Brain microvascular endothelial cell (primary cell): ENCODE data around the gene ZMYM4.

ENCODE experiments used
- DNase-seq: peaks from one replicate; pipeline ENCODE4 v3.0.0-alpha.2; 2020
- H3K27ac ChIP-seq: fragments of 250-450 bp; sonication (Bioruptor Pico); 2 replicates; pipeline ENCODE4 v1.5.1; 2020; ENCODE audit warnings: mild to moderate bottlenecking, moderate library complexity
- H3K27me3 ChIP-seq: fragments of 250-450 bp; sonication (Bioruptor Pico); replicated peaks from 2 replicates; pipeline ENCODE4 v1.5.1; 2020; ENCODE audit warnings: mild to moderate bottlenecking
- H3K36me3 ChIP-seq: fragments of 250-450 bp; sonication (Bioruptor Pico); replicated peaks from 2 replicates; pipeline ENCODE4 v1.5.1; 2020; ENCODE audit warnings: mild to moderate bottlenecking
- H3K4me3 ChIP-seq: 2 replicates; pipeline ENCODE4 v1.5.1; 2011; ENCODE audit warnings: low read depth, mild to moderate bottlenecking, control low read depth, low read length, moderate library complexity
- in situ Hi-C: cut with HindIII; loops from 2 replicates; pipeline ENCODE4 v1.10.0; 2017; ENCODE audit warnings: low sequenced_read_pairs, low pct_ligation_motif_present
- TF ChIP-seq, protein P1 (sequence below): IDR thresholded peaks from 2 replicates; pipeline ENCODE4 v1.5.1; 2011; ENCODE audit warnings: low read depth, mild to moderate bottlenecking, moderate library complexity, low read length, control low read depth, inconsistent platforms; ENCODE audit errors: missing control alignments

The ZMYM4 gene

DNA sequence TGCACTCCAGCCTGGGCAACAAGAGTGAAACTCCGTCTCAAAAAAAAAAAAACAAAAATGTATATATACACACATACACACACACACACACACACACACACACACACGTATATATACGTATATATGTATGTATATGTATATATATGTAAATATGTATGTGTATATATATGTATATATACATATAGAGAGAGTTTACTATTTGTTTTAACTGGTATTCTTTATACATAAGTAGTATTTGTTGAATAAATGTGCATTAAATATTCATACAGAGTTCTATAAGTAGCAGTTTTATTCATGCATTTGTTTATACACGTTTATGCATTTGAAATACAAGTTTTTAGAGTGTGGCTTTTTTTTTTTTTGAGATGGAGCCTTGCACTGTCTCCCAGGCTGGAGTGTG lies 113.6 kb downstream of the ZMYM4 start:
- DNase-seq = no peak
- TF ChIP-seq, protein P1, sequence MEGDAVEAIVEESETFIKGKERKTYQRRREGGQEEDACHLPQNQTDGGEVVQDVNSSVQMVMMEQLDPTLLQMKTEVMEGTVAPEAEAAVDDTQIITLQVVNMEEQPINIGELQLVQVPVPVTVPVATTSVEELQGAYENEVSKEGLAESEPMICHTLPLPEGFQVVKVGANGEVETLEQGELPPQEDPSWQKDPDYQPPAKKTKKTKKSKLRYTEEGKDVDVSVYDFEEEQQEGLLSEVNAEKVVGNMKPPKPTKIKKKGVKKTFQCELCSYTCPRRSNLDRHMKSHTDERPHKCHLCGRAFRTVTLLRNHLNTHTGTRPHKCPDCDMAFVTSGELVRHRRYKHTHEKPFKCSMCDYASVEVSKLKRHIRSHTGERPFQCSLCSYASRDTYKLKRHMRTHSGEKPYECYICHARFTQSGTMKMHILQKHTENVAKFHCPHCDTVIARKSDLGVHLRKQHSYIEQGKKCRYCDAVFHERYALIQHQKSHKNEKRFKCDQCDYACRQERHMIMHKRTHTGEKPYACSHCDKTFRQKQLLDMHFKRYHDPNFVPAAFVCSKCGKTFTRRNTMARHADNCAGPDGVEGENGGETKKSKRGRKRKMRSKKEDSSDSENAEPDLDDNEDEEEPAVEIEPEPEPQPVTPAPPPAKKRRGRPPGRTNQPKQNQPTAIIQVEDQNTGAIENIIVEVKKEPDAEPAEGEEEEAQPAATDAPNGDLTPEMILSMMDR = no peak
- H3K4me3 ChIP-seq = no peak overlapping the region
- peaks cover 19% of the 10 kb centered on the region for H3K36me3 ChIP-seq
- in situ Hi-C loops = no loop called here
- no peak overlapping the region for H3K27ac ChIP-seq
- no peaks in the 10 kb centered on the region for H3K27me3 ChIP-seq

DNA sequence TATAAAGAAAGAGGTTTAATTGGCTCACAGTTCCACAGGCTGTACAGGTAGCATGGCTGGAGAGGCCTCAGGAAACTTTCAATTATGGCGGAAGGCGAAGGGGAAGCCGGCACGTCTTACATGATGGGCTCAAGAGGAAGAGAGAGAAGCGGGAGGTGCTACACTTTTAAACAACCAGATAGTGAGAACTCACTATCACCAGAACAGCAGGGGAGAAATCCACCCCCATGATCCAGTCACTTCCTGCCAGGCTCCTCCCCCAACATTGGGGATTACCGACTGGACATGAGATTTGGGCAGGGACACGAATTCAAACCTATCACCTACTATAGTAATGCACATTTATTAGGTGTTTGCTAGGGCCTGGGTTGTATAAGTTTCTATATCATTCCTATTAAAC lies 117.8 kb downstream of the ZMYM4 start:
- peaks cover 21% of the 10 kb centered on the region for H3K36me3 ChIP-seq
- H3K4me3 ChIP-seq = no peak overlapping the region
- H3K27ac ChIP-seq = no peak overlapping the region
- no peak for DNase-seq
- in situ Hi-C loops = no loop called here
- no peaks in the 10 kb centered on the region for H3K27me3 ChIP-seq
- TF ChIP-seq, protein P1 = no peak

DNA sequence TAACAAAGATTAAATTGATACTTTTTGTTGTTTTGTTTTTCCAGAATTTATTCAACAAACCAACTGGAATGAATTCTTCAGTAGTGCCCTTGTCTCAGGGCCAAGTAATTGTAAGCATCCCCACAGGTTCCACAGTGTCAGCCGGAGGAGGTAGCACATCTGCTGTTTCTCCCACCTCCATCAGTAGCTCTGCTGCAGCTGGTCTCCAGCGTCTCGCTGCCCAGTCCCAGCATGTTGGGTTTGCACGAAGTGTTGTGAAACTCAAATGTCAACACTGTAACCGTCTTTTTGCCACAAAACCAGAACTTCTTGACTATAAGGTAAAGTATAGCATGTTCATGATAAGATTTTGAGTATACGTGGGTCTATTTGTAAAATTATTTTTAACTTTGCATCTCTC lies 118.5 kb downstream of the ZMYM4 start:
- no peak overlapping the region for H3K4me3 ChIP-seq
- no peaks in the 10 kb centered on the region for H3K27me3 ChIP-seq
- H3K36me3 ChIP-seq = peaks cover 18% of the 10 kb centered on the region
- in situ Hi-C loops = no loop called here
- H3K27ac ChIP-seq = no peak overlapping the region
- DNase-seq = no peak
- TF ChIP-seq, protein P1 = no peak

DNA sequence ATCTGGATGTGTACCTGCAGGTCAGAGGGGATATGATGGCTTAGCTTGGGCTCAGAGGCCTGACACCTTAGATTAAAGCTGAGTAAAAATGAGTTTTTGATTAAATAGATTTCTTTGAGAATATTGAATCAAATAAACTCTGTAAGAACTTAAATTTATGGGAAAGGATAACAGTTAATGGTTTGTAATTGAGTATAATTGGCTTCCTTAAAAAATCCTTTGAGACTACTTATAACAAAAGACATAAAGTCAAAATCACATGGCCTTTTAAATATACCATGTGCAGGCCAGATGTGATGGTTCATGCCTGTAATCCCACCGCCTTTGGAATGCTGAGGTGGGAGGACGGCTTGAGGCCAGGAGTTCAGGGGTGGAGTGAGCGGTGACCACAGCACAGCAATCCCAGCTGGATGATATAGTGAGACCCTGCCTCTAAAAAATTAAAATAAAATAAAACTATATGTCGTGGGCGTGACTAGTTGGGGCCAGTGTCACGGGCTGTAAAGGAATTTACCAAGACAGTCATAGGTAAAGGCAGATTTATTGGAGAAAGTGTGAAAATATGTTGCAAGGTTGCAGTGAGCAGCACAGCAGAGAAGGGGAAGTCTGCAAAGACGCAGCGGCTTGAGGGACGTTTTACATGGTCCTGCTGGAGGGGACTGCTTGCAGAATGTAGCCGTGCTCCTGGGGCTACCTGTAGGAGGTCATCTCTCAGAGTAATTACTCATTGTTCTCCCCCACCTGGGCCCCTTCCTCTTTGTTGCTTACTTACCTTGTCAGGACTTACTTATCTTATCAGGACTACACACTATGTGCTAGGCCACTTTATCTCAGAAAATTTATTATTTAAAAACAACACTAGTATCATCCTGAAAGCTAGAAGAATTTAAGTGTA lies 122.3 kb downstream of the ZMYM4 start:
- H3K27me3 ChIP-seq = no peaks in the 10 kb centered on the region
- DNase-seq = no peak
- peaks cover 30% of the 10 kb centered on the region for H3K36me3 ChIP-seq
- TF ChIP-seq, protein P1 = no peak
- in situ Hi-C loops = no loop called here
- no peak overlapping the region for H3K27ac ChIP-seq
- H3K4me3 ChIP-seq = no peak overlapping the region

DNA sequence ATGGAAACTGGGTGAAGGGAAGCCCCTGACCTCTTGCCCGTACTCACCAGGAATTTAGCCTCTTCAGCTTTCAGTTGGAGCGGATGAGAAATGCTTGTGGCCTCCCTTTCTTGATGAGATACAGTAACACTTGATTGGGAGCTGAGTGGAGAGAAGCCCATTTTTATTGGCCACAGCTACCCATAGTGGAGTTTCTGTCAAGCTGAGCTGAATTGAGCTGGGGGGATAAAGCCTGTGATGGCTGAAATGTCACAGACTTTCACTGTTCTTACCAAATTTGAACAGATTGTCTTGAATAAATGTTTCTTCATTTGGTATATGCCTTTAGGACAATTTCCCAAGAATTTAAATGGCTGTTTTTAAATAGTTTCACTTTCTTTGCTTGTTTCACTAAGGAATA lies 125.9 kb downstream of the ZMYM4 start:
- peaks cover 30% of the 10 kb centered on the region for H3K36me3 ChIP-seq
- H3K27ac ChIP-seq = no peak overlapping the region
- TF ChIP-seq, protein P1 = no peak
- no peak overlapping the region for H3K4me3 ChIP-seq
- in situ Hi-C loops = no loop called here
- no peak for DNase-seq
- H3K27me3 ChIP-seq = no peaks in the 10 kb centered on the region
